Thyroid gland (tissue), 4 donors: Measurements from ENCODE around the gene LGR6.

Source experiments
- CTCF ChIP-seq, 6 experiments: fragments of 200-600 bp in 3 of 6; fragments of 450-650 bp in 3 of 6; sonication (generic) in 3 of 6; IDR thresholded peaks; one replicate each; pipeline ENCODE4 v1.5.1; 2016 to 2019; ENCODE audit warnings: antibody characterized with exemption in 6 of 6, mild to moderate bottlenecking in 2 of 6, inconsistent platforms in 1 of 6, moderate library complexity in 1 of 6
- POLR2A ChIP-seq, 2 donors: fragments of 450-650 bp; IDR thresholded peaks; one replicate each; pipeline ENCODE4 v1.6.1; 2017; ENCODE audit warnings: antibody characterized with exemption in 2 of 2, mild to moderate bottlenecking in 2 of 2, moderate library complexity in 1 of 2

DNA sequence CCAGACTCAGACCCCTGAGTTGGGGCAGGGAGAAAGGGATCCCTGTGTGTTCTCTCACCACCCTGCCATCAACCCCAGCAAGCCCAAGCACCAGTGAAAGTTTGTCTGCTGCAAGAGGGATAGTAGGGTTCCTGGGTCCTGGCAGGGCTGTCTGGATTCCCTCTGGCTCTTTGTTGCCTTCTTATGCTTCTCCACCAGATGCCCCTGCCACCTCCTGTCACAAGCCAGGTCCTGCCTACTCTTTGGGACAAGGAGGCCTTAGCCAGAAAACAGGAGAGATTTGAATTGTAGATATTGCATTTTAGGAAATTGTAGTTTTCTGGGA lies 126.4 kb downstream of the LGR6 start:
- TF ChIP-seq CTCF (IDR thresholded peaks at IDR 0.05) (no peak), POLR2A (IDR thresholded peaks at IDR 0.05) (no peak)
